DMS79 treated with DMSO at 0.1 percent for 48 hours (cell line): Measurements from ENCODE around the gene BLOC1S1.

Experiments
- DNase-seq: peaks from one replicate; lab custom pipeline; 2025; lab: John Stamatoyannopoulos, UW

Gene BLOC1S1

DNA sequence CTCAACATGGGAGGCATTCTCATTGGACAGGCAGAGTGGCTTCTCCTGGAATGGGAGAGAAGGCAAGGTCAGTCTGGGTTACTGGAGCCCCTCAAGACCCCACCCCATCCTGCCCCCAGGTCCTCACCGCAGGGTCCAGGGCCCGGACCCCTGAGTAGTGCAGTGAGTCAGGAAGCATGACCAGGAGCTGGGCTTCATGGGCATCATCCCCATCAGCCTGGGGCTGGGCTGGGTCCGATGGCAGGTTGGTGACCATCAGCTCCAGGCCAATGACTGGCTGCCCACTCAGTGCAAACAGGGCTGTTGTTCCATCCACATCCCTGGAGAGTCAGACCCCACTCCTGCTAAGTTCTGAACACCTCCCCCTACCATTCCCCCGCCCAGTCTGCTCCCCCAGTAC lies 21.2 kb upstream of the BLOC1S1 start:
- no peak for DNase-seq

- DNase-seq = no peak
Observed at GRCh38 chr12:55695349-55695748, 20.5 kb upstream of the BLOC1S1 start.

- no peak for DNase-seq
Observed at GRCh38 chr12:55696141-55696540, 19.7 kb upstream of the BLOC1S1 start.

- DNase-seq = no peak
Observed at GRCh38 chr12:55696796-55697462, 18.9 kb upstream of the BLOC1S1 start.

- DNase-seq = no peak
Observed at GRCh38 chr12:55697686-55698085, 18.2 kb upstream of the BLOC1S1 start.

DNA sequence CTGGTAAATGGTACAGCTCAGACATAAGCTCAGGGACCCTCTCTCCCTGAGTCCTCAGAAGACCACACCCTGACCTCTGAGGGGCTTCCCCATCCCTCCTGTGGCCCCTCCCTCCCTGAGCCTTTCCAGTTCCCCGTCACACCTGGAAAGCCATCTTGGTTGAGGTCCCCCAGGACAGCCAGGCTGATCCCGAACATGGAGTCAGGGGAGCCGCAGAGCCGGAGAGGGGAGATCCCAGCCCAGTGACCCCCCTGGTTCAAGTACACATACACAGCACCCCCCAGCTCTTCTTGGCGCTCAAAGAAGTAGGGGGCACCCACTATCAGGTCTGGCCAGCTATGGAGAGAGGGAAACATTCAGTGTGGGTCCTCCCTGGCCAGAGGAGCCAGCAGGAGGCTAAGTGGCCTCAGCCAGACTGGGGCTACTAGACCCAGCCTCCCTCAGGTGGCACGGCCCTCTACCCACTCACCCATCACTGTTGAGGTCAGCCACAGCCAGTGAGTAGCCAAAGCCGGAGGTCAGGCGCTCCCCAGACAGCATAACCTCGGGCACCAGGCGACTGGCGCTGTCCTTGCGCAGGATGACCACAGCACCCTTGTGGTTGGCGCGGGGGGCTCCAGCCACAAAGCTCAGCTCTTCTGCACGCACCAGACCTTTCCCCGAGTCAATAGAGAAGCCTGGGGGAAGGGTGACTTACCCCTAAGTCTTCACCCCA lies 17.4 kb upstream of the BLOC1S1 start:
- no peak for DNase-seq

- DNase-seq = no peak
Observed at GRCh38 chr12:55698965-55699364, 16.9 kb upstream of the BLOC1S1 start.

- DNase-seq = no peak
Observed at GRCh38 chr12:55699471-55700055, 16.3 kb upstream of the BLOC1S1 start.

GRCh38 chr12:55700255-55701018 lies 15.4 kb upstream of the BLOC1S1 start:
- DNase-seq = no peak

DNA sequence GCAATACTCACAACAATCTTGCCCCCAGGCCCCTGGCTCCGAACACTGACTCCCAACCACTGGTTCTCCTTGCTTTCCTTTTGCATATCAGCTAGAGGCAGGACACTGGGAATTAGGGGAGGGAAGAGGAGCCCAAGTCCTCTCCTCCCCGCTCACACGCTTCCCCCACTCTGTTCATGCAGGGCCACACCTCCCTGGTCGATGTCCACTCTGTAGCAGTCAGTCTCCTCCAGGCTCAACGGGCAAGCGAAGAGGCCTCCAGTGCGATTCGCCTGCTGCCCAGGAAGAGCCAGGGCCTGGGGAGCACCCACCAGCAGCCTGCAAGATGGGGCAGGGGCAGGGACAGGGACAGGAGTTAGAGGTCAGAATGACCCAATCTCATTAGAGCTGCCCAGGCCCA lies 13.0 kb upstream of the BLOC1S1 start:
- DNase-seq = no peak

DNA sequence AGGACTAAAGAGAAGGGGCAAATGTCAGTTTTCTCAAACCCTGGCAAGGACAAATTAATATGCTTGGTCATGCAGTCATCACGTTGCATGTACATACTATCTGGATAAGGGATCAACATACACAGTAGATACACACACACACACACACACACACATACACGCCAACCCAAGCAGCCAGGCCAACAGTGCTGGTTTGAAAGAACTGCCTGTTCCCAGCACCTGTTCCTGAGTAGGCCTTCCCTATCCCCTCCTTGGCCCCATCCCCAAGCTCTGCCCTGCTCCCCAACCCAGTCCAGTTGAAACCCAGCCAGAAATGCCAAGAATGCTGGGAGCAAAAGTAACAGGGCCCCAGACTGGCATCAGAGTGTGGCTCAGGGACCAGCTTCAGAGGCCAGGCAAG lies 12.6 kb upstream of the BLOC1S1 start:
- no peak for DNase-seq

DNA sequence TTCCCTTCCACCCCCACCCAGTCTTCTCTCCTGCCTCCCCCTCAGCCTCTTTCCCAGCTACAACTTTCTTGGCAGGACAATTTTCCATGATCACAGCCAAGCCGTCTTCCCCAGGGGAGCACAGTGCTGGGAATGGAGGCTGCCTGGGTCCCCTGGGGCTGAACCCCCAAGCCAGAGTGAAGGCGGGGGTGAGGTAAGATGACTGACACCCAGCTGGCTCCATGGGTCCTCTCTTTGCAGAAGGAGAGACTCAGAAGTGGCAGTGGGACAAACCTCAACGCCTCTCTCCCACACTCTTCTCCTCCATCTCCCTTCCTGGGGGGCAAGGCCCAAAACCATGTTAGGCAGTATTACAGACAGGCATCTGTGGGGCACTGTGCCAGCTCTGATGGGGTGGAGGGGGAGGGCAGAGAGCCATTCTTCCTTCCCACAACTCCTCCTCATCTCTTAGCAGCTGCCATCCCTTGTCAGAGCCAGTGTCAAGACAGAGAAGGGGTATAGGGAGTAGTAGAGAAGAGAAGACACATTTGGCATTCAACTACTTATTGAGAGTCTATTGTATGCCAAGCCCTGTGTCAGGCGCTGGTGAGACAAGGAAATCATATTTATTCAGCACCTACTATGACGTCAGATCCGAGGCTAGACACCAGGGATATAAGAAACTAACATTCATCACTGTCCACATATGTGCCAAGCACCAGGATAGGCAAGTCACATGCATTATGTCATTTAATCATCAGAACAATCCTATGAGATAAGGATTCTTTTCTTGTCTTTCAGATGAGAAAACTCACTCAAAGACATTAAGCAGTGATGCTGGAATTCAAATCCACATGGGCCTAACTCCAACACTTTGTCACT lies 11.7 kb upstream of the BLOC1S1 start:
- DNase-seq = no peak

DNA sequence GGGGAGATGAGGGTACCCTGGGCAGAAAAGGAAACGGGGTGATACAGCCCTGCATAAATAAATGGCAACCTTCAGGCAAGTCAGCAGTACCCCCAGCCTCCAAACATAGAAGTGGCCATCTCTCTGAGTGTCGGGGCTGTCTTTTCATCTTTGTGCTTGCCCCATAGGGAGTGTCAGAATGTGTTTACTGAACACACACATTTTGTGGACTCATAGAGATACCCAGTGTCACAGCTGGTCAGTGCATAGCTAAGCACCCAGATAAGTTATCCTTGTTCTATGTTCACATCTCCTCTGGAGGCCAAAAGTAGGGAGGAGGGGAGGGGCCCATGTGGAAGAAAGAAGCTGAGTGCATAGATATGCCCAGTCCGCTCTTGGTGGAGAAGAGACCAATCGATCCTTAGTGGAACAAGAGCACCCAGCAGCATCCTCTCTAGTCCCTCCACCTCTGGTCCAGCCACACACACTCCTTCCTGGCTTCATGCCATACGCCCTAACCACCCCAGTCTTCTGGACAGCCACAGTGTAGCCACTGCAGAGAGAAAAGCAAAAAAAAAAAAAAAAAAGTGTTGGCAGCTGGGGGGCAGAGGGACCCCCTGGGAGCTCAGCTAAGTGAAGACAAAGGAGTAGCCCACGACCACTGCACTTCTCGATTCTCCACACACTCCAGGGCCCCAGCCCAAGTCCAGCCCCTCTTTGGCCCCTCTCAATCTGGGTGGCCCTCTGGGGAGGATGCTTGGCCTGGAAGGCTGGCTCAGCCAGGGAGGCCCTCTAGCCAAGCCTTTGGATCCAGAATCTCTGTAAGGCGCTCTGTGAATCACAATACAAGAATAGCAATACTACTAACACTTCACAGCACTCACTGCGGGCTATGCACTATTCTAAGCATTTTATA lies 10.8 kb upstream of the BLOC1S1 start:
- DNase-seq = no peak

GRCh38 chr12:55705782-55706402 lies 10.0 kb upstream of the BLOC1S1 start:
- no peak for DNase-seq

DNA sequence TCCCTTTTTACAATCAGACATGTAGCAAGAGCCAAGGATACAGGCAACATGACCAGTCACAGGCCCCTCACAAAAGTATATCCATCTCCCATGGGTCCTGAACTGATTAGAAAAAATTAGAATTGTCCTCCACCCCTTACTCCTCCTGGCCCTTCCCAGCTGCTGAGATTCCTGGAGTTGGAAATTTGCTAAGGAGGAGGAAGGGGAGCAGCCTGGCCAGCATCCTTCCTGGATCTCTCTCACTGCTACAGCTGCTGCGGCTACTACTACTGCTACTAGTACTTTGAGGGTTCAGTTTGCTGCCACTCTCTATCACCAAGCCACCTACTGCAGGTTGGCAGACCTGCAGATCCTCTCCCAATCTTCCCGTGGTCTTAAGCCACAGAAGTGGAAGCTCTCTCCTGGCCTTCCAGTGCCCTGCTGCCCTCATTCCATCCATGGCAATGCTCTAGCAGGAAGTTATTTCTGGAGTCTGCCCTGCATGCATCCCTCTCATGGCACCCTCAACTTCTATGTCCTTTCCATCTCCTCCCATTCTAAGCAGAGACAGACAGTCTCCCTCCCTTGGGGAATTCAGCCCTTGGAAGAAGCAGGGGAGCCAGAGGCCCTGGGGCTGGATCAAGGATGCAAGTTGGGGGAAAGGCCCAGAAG lies 9.2 kb upstream of the BLOC1S1 start:
- DNase-seq = no peak

- no peak for DNase-seq
Observed at GRCh38 chr12:55707219-55707671, 8.6 kb upstream of the BLOC1S1 start.

DNA sequence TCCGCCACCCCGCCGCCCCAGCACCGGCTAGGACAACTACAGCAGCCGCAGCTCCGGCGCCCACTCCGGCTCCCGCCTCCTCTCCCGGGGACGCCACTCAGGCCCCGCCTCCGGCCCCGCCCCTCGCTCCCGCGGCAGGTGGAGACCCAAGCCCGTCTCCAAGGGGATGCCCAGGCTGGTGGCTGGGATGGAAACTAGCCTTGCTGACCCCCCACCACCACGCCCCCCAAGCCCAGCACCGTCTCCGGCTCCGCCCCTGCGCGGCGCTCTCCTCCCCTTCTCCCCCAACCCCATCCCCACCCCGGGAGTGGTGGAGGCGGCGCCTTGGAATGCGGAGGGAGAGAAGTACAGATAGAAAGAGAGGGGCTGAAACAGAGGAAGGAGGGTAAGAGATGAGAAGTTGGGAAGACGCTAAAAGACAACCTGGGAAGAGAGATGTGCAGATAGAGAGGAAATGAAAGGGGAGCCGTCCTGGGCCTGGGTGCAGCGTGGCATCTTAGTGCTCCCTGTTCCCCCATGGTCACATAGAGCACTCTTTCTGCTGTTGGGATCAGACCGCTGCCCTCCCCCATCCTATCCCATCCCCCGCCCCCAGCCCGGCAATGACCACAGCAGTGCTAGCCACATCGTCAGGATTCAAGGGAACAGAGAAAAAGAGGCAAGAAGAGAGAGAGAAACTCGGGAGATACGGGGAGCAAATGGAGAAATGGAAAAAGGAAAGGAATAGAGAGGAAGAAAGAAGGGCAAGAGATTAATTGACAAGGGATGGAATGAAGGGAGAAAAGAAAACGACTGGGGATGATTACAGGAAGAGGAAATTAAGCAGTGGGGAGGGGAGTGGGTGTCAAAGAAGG lies 7.8 kb upstream of the BLOC1S1 start, which contains the start of gene ITGA7:
TSS of gene ITGA7 (minus strand) at position 64 of the 854 bp plus-strand sequence. CDS start 222 bp downstream, outside the sequence.
- DNase-seq = peak; percentile 13

- no peak for DNase-seq
Observed at GRCh38 chr12:55708695-55709233, 7.1 kb upstream of the BLOC1S1 start.
